HG03139 (cell line): ENCODE measurements around the gene SLFN5.
A peak's percentile ranks its signal among the peaks of the same experiment; 100 is the strongest.
"Not testable (repeated sequence)": the region's sequence is repeated elsewhere in the genome, so short reads cannot be mapped to it uniquely, and the experiment has no call there.

Source experiments
- ATAC-seq: cut with Tn5 transposase; IDR thresholded peaks from one replicate; pipeline ENCODE4 v1.9.1; 2021; ENCODE audit not compliant: unreplicated experiment

The SLFN5 gene

DNA sequence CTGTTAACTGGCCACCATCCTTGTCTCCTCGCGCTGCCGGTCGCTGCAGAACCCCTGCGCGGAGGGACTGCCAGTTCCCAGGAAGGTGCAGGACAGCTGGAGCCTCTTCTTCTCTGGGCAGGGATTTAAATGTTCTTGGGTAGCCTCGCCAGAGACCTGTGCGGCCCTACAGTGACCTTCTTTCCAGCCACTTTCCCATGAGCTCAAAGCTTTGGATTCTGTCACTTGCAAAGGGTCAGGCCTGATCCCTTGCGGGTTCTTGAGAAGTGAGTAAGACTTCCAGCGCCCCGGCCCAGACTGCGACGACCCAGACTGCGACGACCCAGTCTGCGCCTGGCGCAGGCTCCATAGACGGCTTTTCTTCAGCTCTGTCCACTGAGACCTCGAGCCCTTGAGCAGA, 1.4 kb upstream of the SLFN5 start:
- ATAC-seq = no peak

DNA sequence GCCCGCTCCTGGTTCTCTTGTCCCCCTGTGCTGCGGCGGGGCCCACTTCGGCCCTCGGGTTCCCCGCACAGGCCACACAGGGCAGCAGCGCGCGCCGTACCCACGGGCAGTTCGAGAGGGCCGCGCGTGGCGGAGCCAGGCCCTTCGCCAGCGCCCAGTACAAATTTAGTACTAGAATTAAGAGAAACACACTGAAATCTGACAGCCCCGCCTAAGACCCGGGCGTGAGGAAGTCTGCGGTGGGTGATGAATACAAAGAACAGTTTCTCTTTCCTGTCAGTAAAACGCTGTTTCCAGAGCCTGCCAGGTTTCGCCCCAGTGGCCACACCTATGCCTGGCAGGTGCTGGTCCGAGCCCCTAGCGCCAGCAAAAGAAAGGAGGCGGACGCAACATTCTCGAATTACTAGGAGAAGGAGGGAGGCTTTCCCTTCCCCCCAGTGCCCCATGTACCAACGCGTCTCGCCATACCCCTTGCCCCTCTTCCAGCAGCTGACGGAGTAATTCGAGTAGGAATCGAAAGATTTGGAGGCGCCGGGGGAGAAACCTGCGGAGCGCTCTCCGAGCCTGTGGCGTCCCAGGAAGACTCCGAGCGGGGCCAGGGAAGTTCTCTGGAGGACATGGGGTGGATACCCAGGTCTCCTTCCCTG, 591 bp upstream of the SLFN5 start:
- ATAC-seq = peak; percentile 39

DNA sequence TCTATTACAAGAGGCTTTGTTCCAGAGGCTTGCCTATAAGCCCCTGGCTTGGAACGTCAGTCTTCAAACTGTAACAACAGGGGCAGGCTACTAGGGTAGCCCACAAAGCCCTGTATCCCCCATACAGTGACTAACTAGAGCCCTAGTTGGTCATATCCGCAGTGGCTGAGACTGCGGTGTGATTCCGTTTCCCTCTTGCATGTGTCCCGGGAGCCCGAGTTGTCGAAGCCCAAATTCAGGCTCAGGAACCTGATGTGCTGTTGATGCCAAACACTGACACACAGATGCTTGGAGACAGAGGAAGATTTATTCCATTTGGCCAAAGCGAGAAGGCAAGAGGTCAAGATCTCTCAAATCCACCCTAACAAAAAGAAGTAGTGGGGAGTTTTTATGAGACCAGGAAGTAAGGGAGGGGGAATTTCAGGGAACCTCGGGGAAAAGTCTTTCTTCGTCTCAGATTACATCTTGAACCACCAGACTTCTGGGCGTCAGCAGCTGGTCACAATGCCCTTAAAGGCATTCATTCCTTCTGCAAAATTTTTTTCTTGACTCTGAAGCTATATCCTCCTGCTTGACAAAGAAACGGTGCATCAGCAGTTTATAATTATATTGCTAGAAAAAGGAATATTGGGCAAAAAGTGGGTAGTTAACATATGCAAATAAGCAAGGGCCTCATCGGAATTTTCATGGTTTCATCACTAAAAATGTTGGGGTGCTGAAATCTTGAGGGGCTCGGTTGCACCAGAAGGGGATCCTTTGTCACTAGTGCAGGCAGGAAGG, 879 bp downstream of the SLFN5 start:
- no peak for ATAC-seq

DNA sequence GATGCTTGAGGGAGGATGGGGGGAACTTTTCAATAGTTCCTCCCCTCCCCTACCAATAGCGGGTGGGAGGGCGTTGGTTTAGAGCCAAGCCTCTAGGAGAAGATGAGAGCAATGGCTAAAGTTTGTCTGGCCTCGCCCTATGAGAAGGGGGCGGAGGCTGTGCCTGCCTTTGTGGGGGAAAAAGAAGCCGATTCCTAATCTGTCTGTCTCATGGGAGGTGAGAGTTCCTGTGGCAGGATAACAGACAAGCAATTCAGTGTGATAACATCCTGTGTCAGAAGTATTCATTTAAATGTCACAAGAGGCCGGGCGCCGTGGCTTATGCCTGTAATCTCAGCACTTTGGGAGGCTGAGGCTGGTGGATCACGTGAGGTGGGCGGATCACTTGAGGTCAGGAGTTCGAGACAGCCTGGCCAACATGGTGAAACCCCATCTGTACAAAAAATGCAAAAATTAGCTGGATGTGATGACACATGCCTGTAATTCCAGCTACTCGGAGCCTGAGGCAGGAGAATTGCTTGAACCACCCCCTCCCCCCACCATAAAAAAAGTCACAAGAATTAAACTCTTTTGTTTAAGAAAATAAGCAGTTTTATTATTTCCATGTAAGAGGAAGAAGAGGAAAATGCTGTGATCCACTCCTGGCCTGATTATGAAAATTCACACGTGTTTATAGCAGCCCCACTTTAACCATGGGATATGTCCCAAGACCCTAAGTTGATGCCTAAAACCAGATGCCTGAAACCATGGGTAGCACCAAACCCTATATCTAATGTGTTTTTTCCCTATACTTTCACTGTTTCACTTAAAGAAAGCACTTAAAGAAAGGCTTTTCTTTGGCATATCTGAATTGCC, 1.7 kb downstream of the SLFN5 start:
- peak; percentile 50 for ATAC-seq

DNA sequence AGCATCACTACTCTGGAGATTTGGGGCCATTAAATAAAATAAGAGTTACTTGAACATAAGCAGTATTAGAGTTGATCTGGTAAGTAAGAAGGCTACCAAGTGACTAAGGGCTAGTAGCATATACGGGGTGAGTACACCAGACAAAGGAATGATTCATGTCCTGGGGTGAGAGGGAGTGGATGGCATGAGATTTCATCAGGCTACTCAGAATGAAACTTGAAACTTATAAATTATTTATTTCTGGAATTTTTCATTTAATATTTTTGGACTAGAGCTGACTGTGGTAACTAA, 2.3 kb downstream of the SLFN5 start:
- ATAC-seq = no peak

DNA sequence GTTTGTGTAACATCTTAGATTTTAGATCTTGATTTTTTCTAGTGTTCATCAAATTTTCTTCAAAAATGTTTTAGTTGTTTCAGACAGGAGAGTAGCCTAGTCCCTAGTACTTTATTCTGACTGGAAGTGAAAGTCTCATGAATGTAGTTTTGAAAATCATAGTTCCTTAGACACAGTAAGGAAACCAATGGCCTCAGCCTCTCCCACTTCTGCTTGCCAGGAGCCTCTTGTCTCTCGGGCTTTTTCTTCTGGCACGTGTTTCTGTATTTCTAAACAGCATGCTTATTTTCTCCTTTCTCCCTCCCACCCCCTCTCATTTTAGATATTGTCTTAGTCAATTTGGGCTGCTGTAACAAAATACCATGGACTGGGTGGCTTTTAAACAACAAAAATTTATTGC, 9.8 kb downstream of the SLFN5 start:
- ATAC-seq = no peak

DNA sequence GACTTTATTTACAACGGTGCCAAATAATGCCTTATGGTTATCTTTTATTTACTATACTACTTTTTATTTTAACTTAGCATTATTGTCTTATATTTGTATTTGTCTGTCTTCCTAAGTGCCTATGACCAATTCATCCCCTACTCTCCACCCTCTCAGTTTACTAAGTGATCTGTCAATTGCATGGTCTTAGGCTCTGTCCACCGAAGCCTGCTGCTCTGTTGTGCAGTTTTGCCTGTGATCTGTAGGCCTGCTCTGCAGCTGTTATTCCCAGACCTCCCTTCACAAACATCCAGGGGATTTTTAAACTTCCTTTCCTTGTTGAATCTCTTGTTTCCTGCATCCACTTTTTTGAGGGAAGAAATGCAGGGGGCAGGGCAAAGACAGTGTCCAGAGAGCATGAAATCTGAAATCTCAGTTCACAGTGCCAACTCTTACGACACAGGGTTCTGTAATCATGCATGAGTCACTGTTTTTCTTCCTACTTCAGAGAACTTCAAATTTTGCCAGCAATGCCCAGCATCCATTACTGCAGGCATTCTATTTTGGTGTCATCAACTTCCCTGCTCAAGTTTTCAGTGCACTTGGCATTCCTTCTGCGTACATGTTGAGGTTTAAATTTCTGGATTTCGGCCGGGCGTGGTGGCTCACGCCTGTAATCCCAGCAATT, 11.4 kb downstream of the SLFN5 start:
- ATAC-seq = no peak

DNA sequence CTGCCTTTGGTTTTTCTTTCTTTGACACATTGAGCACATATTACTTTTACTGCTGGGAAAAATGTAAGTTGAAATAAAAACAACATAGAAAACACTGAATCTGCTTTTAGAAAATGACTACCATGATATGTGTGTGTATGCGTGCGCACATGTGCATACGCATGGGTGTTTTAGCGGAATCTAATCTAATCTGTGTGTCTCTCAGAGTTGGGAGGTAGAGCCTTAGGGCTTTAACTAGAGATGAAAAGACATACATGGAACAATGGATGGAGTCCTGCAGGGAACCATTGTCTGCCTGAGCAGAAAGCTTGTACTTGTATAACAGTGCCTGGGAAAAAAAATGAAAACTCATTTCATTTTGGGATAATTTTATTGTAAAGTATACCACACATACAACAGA, 12.4 kb downstream of the SLFN5 start:
- ATAC-seq = no peak

DNA sequence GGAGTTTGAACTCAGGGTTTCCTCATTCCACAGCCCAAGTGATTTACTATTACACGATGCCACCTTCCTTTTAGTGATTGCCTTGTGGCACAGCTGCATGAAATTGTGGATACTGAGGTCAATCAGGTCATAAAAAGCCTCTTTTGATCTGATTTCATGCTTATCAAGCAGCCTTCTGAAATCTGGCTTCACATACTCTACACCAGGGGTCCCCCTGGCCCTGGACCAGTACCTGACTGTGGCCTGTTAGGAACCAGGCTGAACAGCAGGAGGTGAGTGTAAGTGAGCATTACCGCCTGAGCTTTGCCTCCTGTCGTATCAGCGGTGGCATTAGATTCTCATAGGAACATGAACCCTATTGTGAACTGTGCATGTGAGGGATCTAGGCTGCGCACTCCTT, 13.8 kb downstream of the SLFN5 start:
- no peak for ATAC-seq

DNA sequence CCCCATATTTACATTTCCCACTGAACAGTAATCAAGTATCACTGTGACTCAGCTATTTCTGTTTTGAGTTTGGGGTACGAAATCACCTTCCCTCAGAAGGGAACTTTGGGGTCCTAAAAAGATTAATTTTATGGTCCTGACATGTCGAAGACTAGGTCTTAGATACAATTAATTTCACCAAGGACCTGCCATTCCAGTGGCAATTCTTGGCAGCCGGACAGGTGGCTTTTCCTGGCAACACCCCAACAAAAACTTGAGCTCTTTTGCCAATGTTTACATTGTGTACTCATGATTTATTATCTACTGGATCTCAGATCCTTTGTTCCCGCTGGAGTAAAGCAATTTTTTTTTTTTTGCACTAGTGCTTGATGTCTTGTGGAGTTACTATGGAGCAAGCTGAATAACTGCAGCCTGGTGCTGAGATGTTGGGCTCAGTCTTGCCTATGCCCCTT, 14.4 kb downstream of the SLFN5 start:
- ATAC-seq = no peak

DNA sequence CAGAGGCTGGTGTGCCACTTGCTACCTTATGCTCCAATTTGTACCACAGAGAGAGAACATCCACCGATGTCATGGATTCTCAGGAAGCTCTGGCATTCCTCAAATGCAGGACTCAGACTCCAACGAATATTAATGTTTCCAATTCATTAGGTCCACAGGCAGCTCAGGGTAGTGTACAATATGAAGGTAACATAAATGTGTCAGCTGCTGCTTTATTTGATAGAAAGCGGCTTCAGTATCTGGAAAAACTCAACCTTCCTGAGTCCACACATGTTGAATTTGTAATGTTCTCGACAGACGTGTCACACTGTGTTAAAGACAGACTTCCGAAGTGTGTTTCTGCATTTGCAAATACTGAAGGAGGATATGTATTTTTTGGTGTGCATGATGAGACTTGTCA, 16.1 kb downstream of the SLFN5 start:
- ATAC-seq = no peak

DNA sequence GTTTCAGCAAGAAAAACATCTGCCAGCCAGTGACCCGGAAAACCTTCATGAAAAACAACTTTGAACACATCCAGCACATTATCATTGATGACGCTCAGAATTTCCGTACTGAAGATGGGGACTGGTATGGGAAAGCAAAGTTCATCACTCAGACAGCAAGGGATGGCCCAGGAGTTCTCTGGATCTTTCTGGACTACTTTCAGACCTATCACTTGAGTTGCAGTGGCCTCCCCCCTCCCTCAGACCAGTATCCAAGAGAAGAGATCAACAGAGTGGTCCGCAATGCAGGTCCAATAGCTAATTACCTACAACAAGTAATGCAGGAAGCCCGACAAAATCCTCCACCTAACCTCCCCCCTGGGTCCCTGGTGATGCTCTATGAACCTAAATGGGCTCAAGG, 22.2 kb downstream of the SLFN5 start:
- ATAC-seq = no peak

DNA sequence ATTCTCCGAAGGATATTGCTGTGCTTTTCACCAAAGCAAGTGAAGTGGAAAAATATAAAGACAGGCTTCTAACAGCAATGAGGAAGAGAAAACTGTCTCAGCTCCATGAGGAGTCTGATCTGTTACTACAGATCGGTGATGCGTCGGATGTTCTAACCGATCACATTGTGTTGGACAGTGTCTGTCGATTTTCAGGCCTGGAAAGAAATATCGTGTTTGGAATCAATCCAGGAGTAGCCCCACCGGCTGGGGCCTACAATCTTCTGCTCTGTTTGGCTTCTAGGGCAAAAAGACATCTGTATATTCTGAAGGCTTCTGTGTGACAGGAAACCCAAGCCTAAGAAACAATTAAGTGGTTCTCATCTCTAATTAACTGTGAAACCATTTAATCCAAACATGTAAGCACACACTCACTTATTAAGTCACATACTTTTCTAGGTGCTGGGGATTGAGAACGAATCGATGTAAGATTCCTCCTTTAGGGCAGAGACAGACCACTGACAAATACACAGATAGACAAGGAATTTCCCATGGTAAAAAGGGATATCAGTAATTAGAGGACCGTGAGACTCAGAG, 22.8 kb downstream of the SLFN5 start:
- ATAC-seq = no peak

DNA sequence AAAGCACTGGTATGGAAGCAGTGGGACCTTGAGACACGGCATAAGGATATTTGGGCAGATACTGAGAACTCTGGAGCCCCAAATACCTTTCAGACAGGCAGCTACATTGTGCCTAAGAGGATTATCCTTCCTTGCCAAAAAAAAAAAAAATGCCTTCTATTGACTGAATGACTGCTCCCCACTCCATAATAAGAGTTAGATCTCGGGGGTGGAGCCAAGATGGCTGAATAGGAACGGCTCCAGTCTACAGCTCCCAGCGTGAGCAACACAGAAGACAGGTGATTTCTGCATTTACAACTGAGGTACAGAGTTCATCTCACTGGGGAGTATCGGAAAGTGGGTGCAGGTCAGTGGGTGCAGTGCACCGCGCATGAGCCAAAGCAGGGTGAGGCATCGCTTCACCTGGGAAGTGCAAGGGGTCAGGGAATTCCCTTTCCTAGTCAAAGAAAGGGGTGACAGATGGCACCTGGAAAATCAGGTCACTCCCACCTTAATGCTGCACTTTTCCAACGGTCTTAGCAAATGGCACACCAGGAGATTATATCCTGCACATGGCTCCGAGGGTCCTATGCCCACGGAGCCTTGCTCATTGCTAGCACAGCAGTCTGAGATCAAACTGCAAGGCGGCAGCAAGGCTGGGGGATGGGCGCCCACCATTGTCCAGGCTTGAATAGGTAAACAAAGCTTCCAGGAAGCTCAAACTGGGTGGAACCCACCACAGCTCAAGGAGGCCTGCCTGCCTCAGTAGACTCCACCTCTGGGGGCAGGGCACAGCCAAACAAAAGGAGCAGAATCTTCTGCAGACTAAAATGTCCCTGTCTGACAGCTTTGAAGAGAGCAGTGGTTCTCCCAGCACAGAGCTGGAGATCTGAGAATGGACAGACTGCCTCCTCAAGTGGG, 31.5 kb downstream of the SLFN5 start:
- not testable (repeated sequence) for ATAC-seq

DNA sequence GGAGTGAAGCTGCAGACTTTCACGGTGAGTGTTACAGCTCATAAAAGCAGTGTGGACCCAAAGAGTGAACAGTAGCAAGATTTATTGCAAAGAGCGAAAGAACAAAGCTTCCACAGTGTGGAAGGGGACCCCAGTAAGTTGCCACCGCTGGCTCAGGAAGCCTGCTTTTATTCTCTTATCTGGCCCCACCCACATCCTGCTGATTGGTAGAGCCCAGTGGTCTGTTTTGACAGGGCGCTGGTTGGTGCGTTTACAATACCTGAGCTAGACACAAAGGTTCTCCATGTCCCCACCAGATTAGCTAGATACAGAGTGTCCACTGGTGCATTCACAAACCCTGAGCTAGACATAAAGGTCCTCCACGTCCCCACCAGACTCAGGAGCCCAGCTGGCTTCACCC, 35.6 kb downstream of the SLFN5 start:
- not testable (repeated sequence) for ATAC-seq

DNA sequence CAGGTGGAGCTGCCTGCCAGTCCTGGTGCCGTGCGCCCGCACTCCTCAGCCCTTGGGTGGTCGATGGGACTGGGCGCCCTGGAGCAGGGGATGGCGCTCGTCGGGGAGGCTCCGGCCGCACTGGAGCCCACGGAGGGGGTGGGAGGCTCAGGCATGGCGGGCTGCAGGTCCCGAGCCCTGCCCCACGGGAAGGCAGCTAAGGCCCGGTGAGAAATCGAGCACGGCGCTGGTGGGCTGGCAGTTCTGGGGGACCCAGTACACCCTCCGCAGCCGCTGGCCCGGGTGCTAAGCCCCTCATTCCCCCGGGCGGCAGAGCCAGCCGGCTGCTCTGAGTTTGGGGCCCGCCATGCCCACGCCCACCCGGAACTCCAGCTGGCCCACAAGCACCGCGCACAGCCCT, 36.0 kb downstream of the SLFN5 start:
- ATAC-seq = not testable (repeated sequence)

DNA sequence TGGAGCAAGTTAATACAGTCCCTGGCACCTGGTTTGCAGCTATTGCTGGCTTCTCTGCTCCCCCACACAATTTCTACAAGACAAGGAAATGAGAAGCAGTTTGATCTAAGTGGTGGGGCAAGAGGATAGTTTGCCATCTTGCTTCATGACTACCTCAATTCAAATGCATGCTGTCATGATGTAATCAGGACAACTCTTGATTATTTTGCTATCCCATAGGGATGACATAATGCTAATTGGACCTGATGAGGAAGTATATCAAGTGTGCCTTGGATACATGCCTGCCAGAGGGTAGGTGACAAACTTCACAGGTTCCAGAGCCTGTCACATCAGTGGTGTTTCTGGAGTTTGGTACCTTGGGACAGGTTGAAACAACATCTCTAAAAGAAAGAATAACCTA, 40.9 kb downstream of the SLFN5 start:
- no peak for ATAC-seq

DNA sequence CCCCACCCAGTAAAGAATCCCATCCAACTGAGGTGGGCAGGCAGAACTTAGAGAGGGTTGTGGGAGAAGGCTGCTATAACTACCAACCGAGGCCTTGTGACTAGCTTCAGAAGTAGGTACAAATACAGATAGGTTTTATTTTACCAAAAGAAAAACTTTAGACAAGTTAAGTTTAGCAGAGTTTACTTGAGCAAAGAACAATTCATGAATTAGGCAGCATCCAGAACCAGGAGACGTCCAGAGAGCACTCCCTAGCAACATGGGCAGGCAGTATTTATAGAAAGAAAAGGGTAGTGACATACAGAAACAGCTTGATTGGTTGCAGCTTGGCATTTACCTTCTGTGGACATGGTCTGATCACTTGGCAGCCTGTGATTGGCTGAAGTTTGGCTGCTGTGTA, 42.1 kb downstream of the SLFN5 start:
- ATAC-seq = no peak

DNA sequence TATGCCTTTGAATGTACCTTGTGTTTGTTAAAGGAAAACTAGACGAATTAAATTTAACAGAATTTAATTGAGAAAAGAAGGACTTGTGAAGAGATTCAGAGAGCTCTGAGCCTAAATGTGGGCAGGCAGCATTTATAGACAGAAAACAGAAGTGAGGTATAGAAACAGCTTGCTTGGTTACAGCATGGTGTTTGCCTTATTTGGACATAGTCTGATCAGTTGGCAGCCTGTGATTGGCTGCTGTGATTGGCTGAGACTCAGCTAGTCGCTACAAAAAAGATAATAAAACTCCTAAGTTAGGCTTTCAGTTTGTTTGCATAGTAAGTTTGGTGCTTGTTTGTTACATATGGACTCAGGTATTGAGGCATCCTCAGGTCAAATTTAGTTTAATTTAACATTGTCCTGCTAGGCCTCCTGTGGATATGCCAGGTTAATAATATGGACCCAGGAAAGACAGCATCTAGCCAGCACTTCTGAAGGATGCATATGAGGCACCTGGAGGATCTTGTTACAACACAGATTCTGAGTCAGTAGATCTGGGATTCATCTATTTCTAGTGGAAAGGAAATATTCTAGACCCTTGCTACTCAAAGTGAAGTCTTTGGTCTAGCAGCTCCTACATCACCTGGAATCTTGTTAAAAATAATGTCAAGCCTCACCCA, 43.4 kb downstream of the SLFN5 start:
- ATAC-seq = no peak
